ENCODE data around the gene MIEN1. TPM values are rescaled to one million over a fixed set of nuclear protein-coding genes. Genes with fewer than 3 reads are reported as not detected.

Gene MIEN1
- total and polyA plus RNA-seq, 2 of the 13 experiments (the other 11 are each of a cell fraction or from before 2014, with no cell fraction given) = 40.6 to 56.6 TPM

DNA sequence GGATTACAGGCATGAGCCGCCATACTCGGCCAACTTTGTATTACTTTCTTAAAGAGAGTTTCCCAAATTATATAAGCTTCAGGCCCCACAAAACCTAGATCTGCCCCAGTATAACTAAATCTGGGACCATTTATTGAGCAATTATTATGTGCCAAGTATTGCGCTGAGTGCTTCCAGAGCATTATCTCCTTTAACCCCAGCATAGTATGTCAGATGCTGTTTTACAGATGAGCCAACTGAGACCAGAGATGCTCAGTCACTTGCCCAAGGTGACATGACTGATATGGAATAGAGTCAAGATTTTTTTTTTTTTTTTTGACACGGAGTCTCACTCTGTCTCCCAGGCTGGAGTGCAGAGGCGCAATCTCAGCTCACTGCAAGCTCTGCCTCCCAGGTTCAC is 32.4 kb downstream of the MIEN1 start:
- BruUV-seq (replicated peaks) = no TSS peak
- in situ Hi-C loops (cut with HindIII; ENCODE audit: extremely low pct_ligation_motif_present, low pct_unique_long_range_greater_than_20kb) = no loop called here
- FAIRE-seq = no peak

GRCh38 chr17:39696731-39697130 is 33.6 kb downstream of the MIEN1 start:
- H3K4me1 ChIP-seq (ENCODE audit: insufficient read depth, low read length) = peaks cover 71% of the 10 kb centered on the region
- H3K4me3 ChIP-seq (replicated peaks in 1 of 3; ENCODE audit: insufficient read depth in 1 of 3, low read depth in 2 of 3, low read length in 3 of 3) = peak overlapping the region in 2 of 3 experiments; percentile 54 to 77; a peak in 3 of 6 replicates
- peak overlapping the region; percentile 100 for H3K4me2 ChIP-seq (ENCODE audit: low read depth, low read length)
- no peaks in the 10 kb centered on the region for H3K27me3 ChIP-seq (ENCODE audit: control insufficient read depth in 1 of 2, insufficient read depth in 2 of 2, low read length in 2 of 2)
- H4K20me1 ChIP-seq (ENCODE audit: insufficient read depth, low read length) = no peaks in the 10 kb centered on the region
- no peak overlapping the region for H2AFZ ChIP-seq (ENCODE audit: low read length)
- CTCF ChIA-PET (ENCODE audit: low intra/inter-chr PET ratio, low total read pairs) = no interaction called here
- H3K9ac ChIP-seq (ENCODE audit: insufficient read depth, low read depth, low read length) = peak overlapping the region; percentile 31
- no peaks in the 10 kb centered on the region for H3K36me3 ChIP-seq (replicated peaks in 1 of 2; ENCODE audit: control insufficient read depth in 1 of 2, insufficient read depth in 2 of 2, low read length in 2 of 2)
- ATAC-seq = no peak
- intact Hi-C loops (cut with micrococcal nuclease; ENCODE audit: unreplicated experiment) (no loop called here), in situ Hi-C loops (cut with HindIII; ENCODE audit: extremely low pct_ligation_motif_present, low pct_unique_long_range_greater_than_20kb) (no loop called here)
- TF ChIP-seq GABPA (IDR thresholded peaks at IDR 0.05; ENCODE audit: low read depth, low read length) (no peak), GABPA (CRISPR knock-in tag; IDR thresholded peaks at IDR 0.05; ENCODE audit: low read depth) (no peak), TEAD3 (CRISPR knock-in tag; optimal IDR thresholded peaks at IDR 0.05; ENCODE audit: borderline replicate concordance) (peak; percentile 18), KLF11 (CRISPR knock-in tag; IDR thresholded peaks at IDR 0.05) (no peak)
- no peaks in the 10 kb centered on the region for H3K9me3 ChIP-seq (ENCODE audit: low read length)
- POLR2A ChIA-PET = interaction anchor here (1.0 to 4.4 kb wide), 15 partner anchors 8 to 295 kb away, joined by 3 to 96 read pairs (median 21); partner anchors contain the start of genes FBXL20, GRB7, MIEN1 and PGAP3
- no TSS peak for BruUV-seq (replicated peaks)
- H3K79me2 ChIP-seq (ENCODE audit: insufficient read depth, low read length) = peaks cover 27% of the 10 kb centered on the region
- FAIRE-seq = no peak
- no peak for DNase-seq (ENCODE audit: low spot score)
- peak overlapping the region; percentile 99 for H3K27ac ChIP-seq (ENCODE audit: extremely low read length, insufficient read depth, low read length)
- 67% methylated on average over 5 of the region's 6 CpGs for WGBS (ENCODE audit: low lambda C conversion rate)

More for the DNA sequence above, 32.4 kb downstream of the MIEN1 start:
- no peak for TF ChIP-seq ZNF274 (CRISPR knock-in tag; IDR thresholded peaks at IDR 0.05)
- no peak for TF ChIP-seq ZNF549 (CRISPR knock-in tag; IDR thresholded peaks at IDR 0.05)
- Histone ChIP-seq H3K9me3 (ENCODE audit: low read length) (no peaks in the 10 kb centered on the region), H3K4me1 (ENCODE audit: insufficient read depth, low read length) (peaks cover 78% of the 10 kb centered on the region), H3K4me2 (ENCODE audit: low read depth, low read length) (no peak overlapping the region), H3K79me2 (ENCODE audit: insufficient read depth, low read length) (peaks cover 38% of the 10 kb centered on the region), H3K27me3 (ENCODE audit: control insufficient read depth in 1 of 2, insufficient read depth in 2 of 2, low read length in 2 of 2) (no peaks in the 10 kb centered on the region), H3K36me3 (replicated peaks in 1 of 2; ENCODE audit: control insufficient read depth in 1 of 2, insufficient read depth in 2 of 2, low read length in 2 of 2) (no peaks in the 10 kb centered on the region), H3K27ac (ENCODE audit: extremely low read length, insufficient read depth, low read length) (no peak overlapping the region), H4K20me1 (ENCODE audit: insufficient read depth, low read length) (no peaks in the 10 kb centered on the region; the same call in 1 of the 2 replicates), H3K9ac (ENCODE audit: insufficient read depth, low read depth, low read length) (no peak overlapping the region), H3K4me3 (replicated peaks in 1 of 3; ENCODE audit: insufficient read depth in 1 of 3, low read depth in 2 of 3, low read length in 3 of 3) (no peak overlapping the region), H2AFZ (ENCODE audit: low read length) (no peak overlapping the region)
- intact Hi-C loops (cut with micrococcal nuclease; ENCODE audit: unreplicated experiment) = no loop called here
- CTCF ChIA-PET (ENCODE audit: low intra/inter-chr PET ratio, low total read pairs) = no interaction called here
- POLR2A ChIA-PET = interaction anchor here (1.1 to 6.6 kb wide), 3 partner anchors 10 to 33 kb away, joined by 3 to 118 read pairs (median 96); partner anchors contain the start of genes MIEN1 and PGAP3
- WGBS (ENCODE audit: low lambda C conversion rate) = 96% methylated on average over 5 of the region's 5 CpGs
- DNase-seq (ENCODE audit: low spot score) (no peak), ATAC-seq (no peak)

All from HepG2 (cell line).